HAP-1 (cell line): ENCODE measurements around the gene CELF2.

Source experiments
- DNase-seq, 2 experiments: peaks; one replicate each; pipeline ENCODE4 v3.0.0-alpha.2; 2016 to 2020; ENCODE audit warnings: low spot score in 2 of 2
- H3K27me3 ChIP-seq: fragments of 250-450 bp; sonication (Bioruptor Pico); 2 replicates; pipeline ENCODE4 v1.5.1; 2020; ENCODE audit warnings: low read depth, mild to moderate bottlenecking, moderate library complexity
- H3K36me3 ChIP-seq: fragments of 250-450 bp; sonication (Bioruptor Pico); replicated peaks from 2 replicates; pipeline ENCODE4 v1.5.1; 2020; ENCODE audit warnings: mild to moderate bottlenecking
- H3K4me1 ChIP-seq: fragments of 250-450 bp; sonication (Bioruptor Pico); 2 replicates; pipeline ENCODE4 v1.5.1; 2020; ENCODE audit warnings: mild to moderate bottlenecking
- H3K4me3 ChIP-seq: fragments of 250-450 bp; sonication (Bioruptor Pico); 2 replicates; pipeline ENCODE4 v1.5.1; 2020; ENCODE audit warnings: mild to moderate bottlenecking, moderate library complexity
- H3K9me3 ChIP-seq: fragments of 250-450 bp; sonication (Bioruptor Pico); 2 replicates; pipeline ENCODE4 v1.5.1; 2020; ENCODE audit warnings: mild to moderate bottlenecking, moderate library complexity
- in situ Hi-C: fragments of 300-500 bp; cut with MboI; formaldehyde crosslinking; loops from 3 replicates; pipeline ENCODE4 v1.14.3; 2020; ENCODE audit warnings: low sequenced_read_pairs, inconsistent platforms, mixed read lengths

CELF2 gene

DNA sequence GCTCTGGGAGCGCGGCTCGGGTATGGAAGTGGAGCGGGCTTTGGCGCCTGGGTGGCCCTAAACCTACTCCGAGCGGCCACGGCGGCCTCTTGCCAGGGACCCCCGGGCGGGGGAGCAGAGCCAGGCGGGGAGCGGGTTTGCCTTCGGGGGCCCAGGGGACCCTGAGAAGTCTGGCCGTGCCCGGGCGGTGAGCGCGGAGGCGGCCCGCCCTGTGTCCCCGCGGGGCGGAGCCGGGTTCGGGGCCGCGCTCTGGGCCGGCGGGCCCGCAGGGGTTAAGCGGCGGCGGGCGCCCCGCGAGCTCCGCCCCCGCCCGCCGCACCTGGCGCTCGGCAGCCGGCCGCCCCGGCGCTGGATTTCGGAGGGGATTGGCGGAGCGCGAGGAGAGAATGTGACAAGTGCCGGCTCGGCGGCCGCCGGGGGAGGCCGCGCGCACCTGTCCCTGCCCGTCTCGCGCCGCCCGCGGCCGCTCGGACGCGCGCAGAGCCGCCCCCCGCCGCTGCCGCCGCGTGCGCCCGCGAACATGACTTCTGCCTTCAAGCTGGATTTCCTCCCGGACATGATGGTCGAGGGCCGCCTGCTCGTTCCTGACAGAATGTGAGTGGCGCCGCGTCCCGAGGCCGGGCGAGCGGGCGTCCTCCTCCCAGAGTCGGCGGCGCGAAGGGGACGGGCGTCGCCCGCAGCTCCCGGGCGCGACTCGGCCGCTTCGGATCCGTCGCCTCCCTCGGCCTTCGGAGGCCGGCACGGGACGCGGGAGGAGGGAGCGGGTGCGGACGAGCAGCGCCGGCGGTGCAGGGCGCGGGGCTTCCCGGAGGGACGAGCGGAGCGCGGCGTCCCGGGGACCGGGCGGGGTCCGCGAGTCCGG, at the start of gene CELF2:
Gene CELF2, plus strand, starts transcription at position 303 of the 862 bp plus-strand sequence. Its CDS starts 218 bp downstream, at position 521.
- in situ Hi-C loops: no loop called here

GRCh38 chr10:10968257-10968588, 49.4 kb upstream of the CELF2 start:
- Histone ChIP-seq H3K36me3 (no peaks in the 10 kb centered on the region), H3K27me3 (no peaks in the 10 kb centered on the region), H3K4me3 (no peak overlapping the region), H3K4me1 (no peaks in the 10 kb centered on the region; the same call in 1 of the 2 replicates), H3K9me3 (no peaks in the 10 kb centered on the region)
- in situ Hi-C loops: no loop called here
- no peak for DNase-seq

More for the DNA sequence above, at the start of gene CELF2:
- Histone ChIP-seq H3K4me3 (peak within 1 kb of the TSS; percentile 37), H3K9me3 (no peaks in the 10 kb centered on the region), H3K27me3 (peaks cover 36% of the 10 kb centered on the region), H3K36me3 (no peaks in the 10 kb centered on the region), H3K4me1 (peaks cover 23% of the 10 kb centered on the region)
- peak; percentile 34 to 73 for DNase-seq

- in situ Hi-C loops: no loop called here
- no peaks in the 10 kb centered on the region for H3K36me3 ChIP-seq
- H3K27me3 ChIP-seq: peaks cover 19% of the 10 kb centered on the region
- no peak for DNase-seq
- H3K9me3 ChIP-seq: no peaks in the 10 kb centered on the region
- no peak overlapping the region for H3K4me3 ChIP-seq
- H3K4me1 ChIP-seq: no peaks in the 10 kb centered on the region; the same call in 1 of the 2 replicates
Measured at GRCh38 chr10:10973310-10973709, 44.4 kb upstream of the CELF2 start.

DNA sequence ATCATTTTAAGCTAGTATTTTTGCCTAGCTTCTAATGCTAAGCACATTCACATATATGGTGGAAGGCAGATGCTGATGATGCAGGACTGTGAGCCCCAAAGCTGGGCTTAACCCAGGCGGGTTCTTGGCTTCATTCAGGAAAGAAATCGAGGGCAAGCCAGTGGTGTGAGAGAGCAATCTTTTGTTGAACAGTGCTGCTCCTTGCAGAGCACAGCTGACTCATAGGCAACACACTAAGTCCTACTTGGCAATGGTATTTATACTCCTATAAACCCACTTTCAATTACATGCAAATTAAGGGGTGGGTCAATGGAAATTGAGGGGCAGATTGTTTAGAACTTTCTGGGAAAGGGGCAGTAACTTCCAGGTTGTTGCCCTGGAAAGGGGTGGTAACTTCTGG, 42.0 kb upstream of the CELF2 start:
- Histone ChIP-seq H3K9me3 (no peaks in the 10 kb centered on the region), H3K4me1 (no peaks in the 10 kb centered on the region), H3K4me3 (no peak overlapping the region), H3K27me3 (peaks cover 30% of the 10 kb centered on the region), H3K36me3 (no peaks in the 10 kb centered on the region)
- in situ Hi-C loops: no loop called here
- DNase-seq: no peak

GRCh38 chr10:10976652-10977051, 41.0 kb upstream of the CELF2 start:
- in situ Hi-C loops: no loop called here
- no peak overlapping the region for H3K4me3 ChIP-seq

DNA sequence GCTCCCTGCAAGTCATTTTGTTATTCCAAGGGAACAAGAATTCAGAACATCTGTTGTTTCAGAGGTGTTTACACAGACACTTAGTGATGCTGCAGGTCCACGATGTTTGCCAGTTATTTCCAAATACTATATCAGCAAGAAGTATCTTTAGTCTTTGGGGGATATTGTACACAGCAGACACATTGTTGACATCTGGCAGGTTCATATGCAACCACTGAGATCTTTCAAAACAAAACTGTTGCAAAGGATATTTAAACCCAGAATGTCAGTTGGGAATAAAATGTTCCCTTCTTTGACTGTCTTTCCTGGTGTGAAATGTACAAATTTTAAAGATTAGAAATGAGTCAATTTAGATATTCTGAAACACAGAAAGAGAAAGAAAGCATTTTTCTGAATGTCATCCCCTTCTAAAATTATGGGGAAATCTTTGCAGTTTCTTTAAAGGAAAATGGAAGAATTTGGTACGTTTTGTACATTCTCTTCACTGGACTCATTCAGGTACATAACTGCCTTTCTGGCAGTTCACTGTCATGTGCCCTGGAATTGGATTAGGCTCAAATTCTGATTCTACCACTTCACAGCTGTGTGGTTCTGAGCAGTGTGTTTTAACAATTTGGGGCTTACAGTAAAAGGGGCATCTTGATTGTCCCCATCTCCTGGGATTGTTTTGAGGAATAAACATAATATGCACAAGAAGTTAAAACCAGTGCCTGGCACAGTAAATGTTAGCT, 40.3 kb upstream of the CELF2 start:
- in situ Hi-C loops: no loop called here
- DNase-seq: no peak
- no peaks in the 10 kb centered on the region for H3K36me3 ChIP-seq
- H3K4me1 ChIP-seq: no peaks in the 10 kb centered on the region
- no peaks in the 10 kb centered on the region for H3K9me3 ChIP-seq
- H3K4me3 ChIP-seq: no peak overlapping the region
- peaks cover 34% of the 10 kb centered on the region for H3K27me3 ChIP-seq

More at GRCh38 chr10:10976652-10977051, 41.0 kb upstream of the CELF2 start:
- no peaks in the 10 kb centered on the region for H3K36me3 ChIP-seq
- DNase-seq: no peak
- no peaks in the 10 kb centered on the region for H3K9me3 ChIP-seq
- no peaks in the 10 kb centered on the region for H3K4me1 ChIP-seq
- peaks cover 30% of the 10 kb centered on the region for H3K27me3 ChIP-seq

DNA sequence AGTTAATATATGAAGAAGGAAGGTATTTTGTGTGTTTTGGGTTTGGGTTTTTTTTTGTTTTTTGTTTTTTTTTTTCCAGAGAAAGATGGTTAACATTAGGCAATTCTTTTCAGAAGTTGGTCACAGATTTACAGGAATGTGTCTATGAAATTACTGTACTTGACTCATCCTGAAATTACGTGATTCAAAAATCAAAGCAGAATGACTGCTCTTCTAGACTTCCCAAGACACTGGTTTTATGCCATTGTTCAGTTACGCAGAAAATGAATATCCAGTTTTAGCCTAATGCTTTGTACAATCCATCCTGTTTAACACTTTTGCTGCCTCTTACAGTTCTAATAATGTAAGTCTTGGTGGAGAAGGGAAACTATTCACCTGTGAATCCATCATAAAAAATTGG, 39.7 kb upstream of the CELF2 start:
- H3K4me1 ChIP-seq: no peaks in the 10 kb centered on the region
- H3K4me3 ChIP-seq: no peak overlapping the region
- in situ Hi-C loops: no loop called here
- DNase-seq: no peak
- H3K27me3 ChIP-seq: peaks cover 36% of the 10 kb centered on the region
- H3K36me3 ChIP-seq: no peaks in the 10 kb centered on the region
- H3K9me3 ChIP-seq: no peaks in the 10 kb centered on the region

DNA sequence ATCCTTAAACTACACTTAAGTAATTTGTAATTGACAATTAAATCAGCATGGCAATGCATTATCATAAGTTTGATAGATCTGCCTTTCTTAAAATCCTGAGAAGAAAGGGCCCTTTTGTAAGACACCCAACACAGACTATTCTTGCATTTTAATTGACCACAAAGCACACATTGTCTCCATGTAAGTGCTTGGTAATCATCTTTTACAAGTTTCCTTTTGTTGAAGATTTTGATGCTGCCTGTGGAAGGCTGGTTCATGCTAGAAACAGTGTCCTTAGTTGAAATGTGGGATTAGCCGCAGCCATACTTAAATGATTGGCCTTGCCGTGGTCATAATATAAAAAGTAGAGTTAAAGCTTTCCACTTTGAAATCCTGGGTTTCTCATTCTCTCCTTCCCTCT, 32.3 kb upstream of the CELF2 start:
- no peaks in the 10 kb centered on the region for H3K36me3 ChIP-seq
- in situ Hi-C loops: no loop called here
- peaks cover 44% of the 10 kb centered on the region for H3K27me3 ChIP-seq
- H3K4me3 ChIP-seq: no peak overlapping the region
- peaks cover 8% of the 10 kb centered on the region for H3K4me1 ChIP-seq
- H3K9me3 ChIP-seq: no peaks in the 10 kb centered on the region
- peak; percentile 41 to 88 for DNase-seq

- H3K27me3 ChIP-seq: peaks cover 49% of the 10 kb centered on the region
- H3K36me3 ChIP-seq: no peaks in the 10 kb centered on the region
- DNase-seq: no peak
- in situ Hi-C loops: no loop called here
- peaks cover 8% of the 10 kb centered on the region for H3K4me1 ChIP-seq
- H3K4me3 ChIP-seq: no peak overlapping the region
- no peaks in the 10 kb centered on the region for H3K9me3 ChIP-seq
Measured at GRCh38 chr10:10986606-10987005, 31.1 kb upstream of the CELF2 start.

GRCh38 chr10:10987111-10987510, 30.6 kb upstream of the CELF2 start:
- no peaks in the 10 kb centered on the region for H3K36me3 ChIP-seq
- no peak overlapping the region for H3K4me3 ChIP-seq
- H3K4me1 ChIP-seq: peaks cover 8% of the 10 kb centered on the region
- H3K27me3 ChIP-seq: peaks cover 51% of the 10 kb centered on the region
- DNase-seq: no peak
- in situ Hi-C loops: no loop called here
- H3K9me3 ChIP-seq: no peaks in the 10 kb centered on the region

GRCh38 chr10:10989669-10990068, 28.0 kb upstream of the CELF2 start:
- no peaks in the 10 kb centered on the region for H3K36me3 ChIP-seq
- no peak for DNase-seq
- no peak overlapping the region for H3K4me3 ChIP-seq
- 0 out of 2 replicates have a peak, but pooled peaks cover 2% of the 10 kb centered on the region for H3K9me3 ChIP-seq
- H3K4me1 ChIP-seq: peaks cover 8% of the 10 kb centered on the region
- in situ Hi-C loops: no loop called here
- H3K27me3 ChIP-seq: peaks cover 34% of the 10 kb centered on the region

DNA sequence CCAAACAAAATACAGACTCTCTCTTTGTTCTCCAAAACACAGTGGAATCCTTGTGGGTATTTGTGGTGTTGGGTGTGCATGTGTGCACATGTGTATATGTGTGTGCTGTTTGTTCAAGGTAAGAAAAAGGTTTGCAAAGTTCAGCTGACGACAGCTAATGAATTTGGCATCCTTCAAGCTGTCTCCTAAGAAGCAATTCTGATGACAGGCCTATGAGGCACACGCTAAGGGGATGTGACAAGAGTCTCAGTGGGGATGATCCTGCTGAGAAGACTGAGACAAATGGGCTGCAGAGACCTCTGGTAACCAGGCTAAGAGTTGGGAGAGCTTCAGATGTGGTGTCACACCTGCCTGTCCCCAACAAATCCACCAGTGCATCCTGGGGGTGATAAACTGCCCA, 26.5 kb upstream of the CELF2 start:
- Histone ChIP-seq H3K27me3 (peaks cover 30% of the 10 kb centered on the region), H3K36me3 (no peaks in the 10 kb centered on the region), H3K4me3 (no peak overlapping the region), H3K9me3 (0 out of 2 replicates have a peak, but pooled peaks cover 2% of the 10 kb centered on the region), H3K4me1 (no peaks in the 10 kb centered on the region)
- no peak for DNase-seq
- in situ Hi-C loops: no loop called here

- in situ Hi-C loops: no loop called here
- no peaks in the 10 kb centered on the region for H3K4me1 ChIP-seq
Measured at GRCh38 chr10:10992072-10992471, 25.6 kb upstream of the CELF2 start.

More at GRCh38 chr10:10992072-10992471, 25.6 kb upstream of the CELF2 start:
- Histone ChIP-seq H3K9me3 (0 out of 2 replicates have a peak, but pooled peaks cover 2% of the 10 kb centered on the region), H3K4me3 (no peak overlapping the region), H3K27me3 (peaks cover 30% of the 10 kb centered on the region), H3K36me3 (no peaks in the 10 kb centered on the region)
- DNase-seq: no peak
